Measurements from ENCODE around the gene UGT1A1.

Gene UGT1A1

DNA sequence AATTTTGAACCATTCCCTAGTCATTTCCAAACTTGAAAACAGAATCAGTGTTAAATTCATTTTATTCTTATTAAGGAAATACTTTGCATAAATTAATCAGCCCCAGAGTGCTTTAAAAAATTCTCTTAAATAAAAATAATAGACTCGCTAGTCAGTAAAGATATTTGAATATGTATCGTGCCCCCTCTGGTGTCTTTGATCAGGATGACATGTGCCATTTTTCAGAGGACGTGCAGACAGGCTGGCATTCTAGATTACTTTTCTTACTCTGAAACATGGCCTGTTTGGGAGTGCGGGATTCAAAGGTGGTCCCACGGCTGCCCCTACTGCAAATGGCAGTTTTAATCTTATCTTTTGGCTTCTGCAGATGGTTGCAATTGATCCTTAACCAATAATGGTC lies 12.5 kb downstream of the UGT1A1 start:
- TF ChIP-seq, protein P1, sequence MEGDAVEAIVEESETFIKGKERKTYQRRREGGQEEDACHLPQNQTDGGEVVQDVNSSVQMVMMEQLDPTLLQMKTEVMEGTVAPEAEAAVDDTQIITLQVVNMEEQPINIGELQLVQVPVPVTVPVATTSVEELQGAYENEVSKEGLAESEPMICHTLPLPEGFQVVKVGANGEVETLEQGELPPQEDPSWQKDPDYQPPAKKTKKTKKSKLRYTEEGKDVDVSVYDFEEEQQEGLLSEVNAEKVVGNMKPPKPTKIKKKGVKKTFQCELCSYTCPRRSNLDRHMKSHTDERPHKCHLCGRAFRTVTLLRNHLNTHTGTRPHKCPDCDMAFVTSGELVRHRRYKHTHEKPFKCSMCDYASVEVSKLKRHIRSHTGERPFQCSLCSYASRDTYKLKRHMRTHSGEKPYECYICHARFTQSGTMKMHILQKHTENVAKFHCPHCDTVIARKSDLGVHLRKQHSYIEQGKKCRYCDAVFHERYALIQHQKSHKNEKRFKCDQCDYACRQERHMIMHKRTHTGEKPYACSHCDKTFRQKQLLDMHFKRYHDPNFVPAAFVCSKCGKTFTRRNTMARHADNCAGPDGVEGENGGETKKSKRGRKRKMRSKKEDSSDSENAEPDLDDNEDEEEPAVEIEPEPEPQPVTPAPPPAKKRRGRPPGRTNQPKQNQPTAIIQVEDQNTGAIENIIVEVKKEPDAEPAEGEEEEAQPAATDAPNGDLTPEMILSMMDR (IDR thresholded peaks at IDR 0.05; ENCODE audit: insufficient read depth, missing control alignments) = no peak
- no peak for FAIRE-seq
- DNase-seq (ENCODE audit: insufficient read length, low spot score) = no peak

DNA sequence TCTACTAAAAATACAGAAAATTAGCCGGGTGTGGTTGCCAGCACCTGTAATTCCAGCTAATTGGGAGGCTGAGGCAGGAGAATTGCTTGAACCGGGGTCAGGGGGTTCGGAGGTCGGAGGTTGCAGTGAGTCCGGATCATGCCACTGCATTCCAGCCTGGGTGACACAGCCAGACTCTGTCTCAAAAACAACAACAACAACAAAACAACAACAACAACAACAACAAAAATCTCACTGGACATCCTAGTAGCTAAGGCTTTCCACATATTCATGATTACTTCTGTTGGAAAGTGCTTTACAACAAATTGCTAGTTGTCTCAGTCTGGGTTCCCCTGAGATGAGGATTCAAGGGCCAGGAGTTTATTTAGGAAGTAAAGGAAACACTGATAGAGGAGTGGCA lies 13.8 kb downstream of the UGT1A1 start:
- DNase-seq (ENCODE audit: insufficient read length, low spot score) = no peak
- no peak for FAIRE-seq
- TF ChIP-seq, protein P1 (IDR thresholded peaks at IDR 0.05; ENCODE audit: insufficient read depth, missing control alignments) = no peak

DNA sequence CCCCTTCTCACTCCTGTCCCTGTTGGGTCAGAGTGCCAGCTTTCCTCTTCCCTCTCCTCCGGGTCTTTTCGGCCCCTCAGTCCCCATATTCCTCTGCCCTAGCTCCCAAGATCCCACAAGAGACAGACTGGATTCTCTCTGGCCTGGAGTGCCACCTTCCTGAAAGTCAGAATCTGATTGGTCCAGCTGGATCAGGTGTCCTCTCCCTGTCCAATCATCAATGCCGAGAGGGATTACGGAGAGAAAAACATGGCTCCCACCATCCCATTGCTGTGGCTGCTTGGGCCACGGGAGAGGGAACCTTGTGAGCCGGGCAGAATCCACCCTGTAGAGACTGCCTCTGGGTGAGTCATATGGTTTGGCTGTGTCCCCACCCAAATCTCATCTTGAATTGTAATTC lies 15.3 kb downstream of the UGT1A1 start:
- FAIRE-seq = no peak
- DNase-seq (ENCODE audit: insufficient read length, low spot score) = no peak
- TF ChIP-seq, protein P1 (IDR thresholded peaks at IDR 0.05; ENCODE audit: insufficient read depth, missing control alignments) = no peak

DNA sequence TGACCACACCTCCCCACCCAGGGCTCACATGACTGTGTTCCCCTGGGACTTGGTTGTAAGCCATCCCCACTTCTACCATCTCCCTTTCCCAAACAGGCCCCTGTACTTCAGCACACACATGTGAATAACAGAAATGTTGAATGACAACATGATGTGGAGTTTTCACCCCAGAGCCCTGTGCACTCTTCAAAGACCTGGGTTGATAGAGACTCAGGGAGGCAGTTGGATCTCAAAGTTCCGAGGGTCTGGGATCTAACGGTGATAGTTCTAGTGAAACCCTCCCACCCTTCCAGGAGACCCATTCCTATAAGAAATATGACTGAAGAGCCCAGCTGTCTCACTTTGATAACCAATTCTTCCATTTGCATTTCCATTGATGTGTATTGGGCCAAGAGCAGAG lies 18.0 kb downstream of the UGT1A1 start, which contains the start of gene MROH2A:
Gene MROH2A (plus strand): TSS at position 301 of the 400 bp plus-strand sequence. CDS start 1,029 bp downstream, outside the sequence.
- TF ChIP-seq, protein P1 (IDR thresholded peaks at IDR 0.05; ENCODE audit: insufficient read depth, missing control alignments) = no peak
- no peak for DNase-seq (ENCODE audit: insufficient read length, low spot score)
- no peak for FAIRE-seq

DNA sequence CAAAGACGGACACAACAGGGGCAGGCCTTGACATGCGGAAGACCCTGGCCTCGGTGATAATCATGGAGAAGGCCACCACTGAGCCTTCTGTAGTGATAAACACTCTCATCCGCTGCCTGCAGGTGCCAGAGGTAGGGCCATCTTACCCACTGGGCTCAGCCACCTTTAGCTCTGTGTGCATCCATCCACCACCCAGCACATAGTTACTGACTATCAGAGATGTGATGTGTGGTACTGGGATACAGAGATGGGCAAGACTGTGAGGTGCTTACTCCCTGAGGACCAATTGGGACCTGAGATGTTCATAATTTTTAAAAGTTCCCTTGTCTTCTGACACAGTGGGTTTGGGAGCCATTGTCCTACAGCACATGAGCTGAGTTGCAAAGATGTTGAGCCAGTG lies 19.7 kb downstream of the UGT1A1 start:
- DNase-seq (ENCODE audit: insufficient read length, low spot score) = no peak
- TF ChIP-seq, protein P1 (IDR thresholded peaks at IDR 0.05; ENCODE audit: insufficient read depth, missing control alignments) = no peak
- FAIRE-seq = no peak

DNA sequence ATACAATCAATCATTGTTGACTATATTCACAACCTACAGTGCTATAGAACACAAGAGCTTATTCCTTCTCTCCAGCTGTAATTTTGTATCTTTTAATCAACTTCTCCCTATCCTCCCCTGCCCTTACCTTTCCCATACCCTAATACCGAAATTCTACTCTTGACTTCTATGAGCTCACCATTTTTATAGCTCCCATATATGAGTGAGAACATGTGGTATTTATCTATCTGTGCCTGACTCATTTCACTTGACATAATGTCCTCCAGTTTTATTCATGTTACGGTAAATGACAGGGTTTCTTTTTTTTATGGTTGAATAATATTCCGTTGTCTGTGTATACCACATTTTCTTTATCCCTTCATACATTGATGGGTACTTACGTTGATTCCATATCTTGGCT lies 20.7 kb downstream of the UGT1A1 start:
- TF ChIP-seq, protein P1 (IDR thresholded peaks at IDR 0.05; ENCODE audit: insufficient read depth, missing control alignments) = no peak
- FAIRE-seq = no peak
- no peak for DNase-seq (ENCODE audit: insufficient read length, low spot score)

DNA sequence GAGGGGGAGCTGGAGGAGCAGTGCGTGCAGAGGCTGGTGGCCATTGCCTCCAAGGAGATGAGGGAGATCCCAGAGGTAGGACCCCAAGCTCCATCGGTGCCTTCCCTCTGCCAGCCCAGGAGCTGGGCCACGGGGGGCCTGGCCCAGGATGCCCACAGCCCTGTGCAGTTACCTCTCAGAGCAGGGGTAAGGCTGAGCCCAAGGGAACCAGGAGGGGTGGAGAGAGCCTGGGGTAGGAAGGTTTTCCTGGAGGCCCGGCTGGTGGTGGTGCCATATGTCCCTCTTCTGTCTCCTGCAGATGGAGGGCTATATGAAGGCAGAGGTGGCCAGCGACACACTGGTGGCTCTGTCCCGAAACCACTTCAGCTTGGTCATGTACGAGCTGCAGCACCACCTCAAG lies 29.5 kb downstream of the UGT1A1 start:
- FAIRE-seq = no peak
- TF ChIP-seq, protein P1 (IDR thresholded peaks at IDR 0.05; ENCODE audit: insufficient read depth, missing control alignments) = no peak
- DNase-seq (ENCODE audit: insufficient read length, low spot score) = no peak
